Stimulated activated CD4-positive, alpha-beta T cell treated with anti-CD3 and anti-CD28 coated beads, Interleukin-2, amount 100 ng/mL, for 4 hours (primary cell): ENCODE results near the gene HPCAL1.

Experiments
- DNase-seq: peaks from one replicate; pipeline ENCODE4 v3.0.0-alpha.2; 2020; ENCODE audit warnings: low read depth

Gene HPCAL1

GRCh38 chr2:10303694-10304378 is 1.1 kb downstream of the HPCAL1 start:
- DNase-seq: no peak

GRCh38 chr2:10304458-10305253 is 2.0 kb downstream of the HPCAL1 start:
- DNase-seq: no peak

DNA sequence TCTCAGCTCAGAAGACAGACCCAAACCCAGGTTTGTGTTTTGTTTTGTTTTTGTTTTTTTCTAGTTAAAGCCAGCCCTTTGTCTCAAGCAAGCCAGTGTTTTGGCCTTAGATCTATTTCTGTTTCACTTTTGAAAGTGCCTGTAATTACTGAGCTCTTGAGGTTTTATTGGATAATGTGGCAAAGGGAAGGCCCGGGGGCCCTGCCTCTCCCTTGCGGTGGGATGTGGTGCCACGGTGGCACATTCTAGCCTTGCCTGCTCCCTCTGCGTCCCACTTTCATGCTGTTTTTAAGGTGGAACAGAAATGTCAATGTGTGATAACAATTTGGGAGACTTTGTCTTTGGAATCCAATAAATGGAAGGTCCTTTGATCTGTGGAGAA is 2.5 kb downstream of the HPCAL1 start:
- no peak for DNase-seq

DNA sequence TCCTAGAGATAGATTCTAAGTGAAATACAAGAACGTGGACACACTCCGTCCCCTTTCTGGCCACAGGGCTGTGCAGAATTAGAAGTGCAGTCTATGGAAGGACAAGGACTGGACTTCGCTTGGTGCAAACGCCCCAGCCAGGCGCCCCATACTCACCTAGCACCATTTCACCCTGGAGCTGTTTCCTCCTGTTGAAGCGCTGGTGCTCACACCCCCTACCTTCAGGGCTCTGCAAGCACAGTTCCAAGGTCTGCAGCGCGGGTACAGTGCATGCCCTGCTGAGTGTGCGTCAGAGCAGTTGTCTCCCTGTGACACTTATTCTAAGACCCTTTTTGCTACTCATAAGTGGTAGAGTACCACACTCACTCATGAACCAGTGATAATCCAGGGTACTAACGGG is 3.0 kb downstream of the HPCAL1 start:
- DNase-seq: no peak

DNA sequence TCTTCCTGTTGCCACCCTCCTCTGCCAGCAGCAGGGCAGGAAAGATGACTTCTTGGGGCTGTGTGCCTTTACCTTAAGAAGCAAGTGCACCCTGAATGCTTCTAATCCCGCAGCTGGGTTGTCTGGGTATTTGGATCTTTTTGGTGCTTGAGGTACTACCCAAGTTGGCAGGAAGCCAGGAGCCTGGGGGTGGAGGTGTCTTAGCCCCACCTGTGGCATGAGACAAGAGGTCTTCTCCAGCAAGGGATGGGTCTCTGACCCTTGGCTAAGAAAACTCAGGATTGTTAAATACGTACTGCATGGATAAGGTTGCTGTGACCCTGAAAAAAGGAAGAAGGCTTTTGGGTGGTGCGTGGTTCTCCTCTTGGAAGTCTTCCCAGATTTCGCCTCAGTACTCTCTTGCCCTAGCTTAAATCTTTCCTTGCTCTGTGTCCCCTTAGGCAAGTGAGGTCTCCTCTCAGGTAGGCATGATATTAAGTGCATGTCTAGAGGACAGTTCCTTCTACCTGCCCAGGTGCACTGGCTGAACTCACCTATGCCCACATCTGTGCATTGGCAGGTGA is 4.3 kb downstream of the HPCAL1 start:
- no peak for DNase-seq

GRCh38 chr2:10307561-10308156 is 5.0 kb downstream of the HPCAL1 start:
- no peak for DNase-seq

DNA sequence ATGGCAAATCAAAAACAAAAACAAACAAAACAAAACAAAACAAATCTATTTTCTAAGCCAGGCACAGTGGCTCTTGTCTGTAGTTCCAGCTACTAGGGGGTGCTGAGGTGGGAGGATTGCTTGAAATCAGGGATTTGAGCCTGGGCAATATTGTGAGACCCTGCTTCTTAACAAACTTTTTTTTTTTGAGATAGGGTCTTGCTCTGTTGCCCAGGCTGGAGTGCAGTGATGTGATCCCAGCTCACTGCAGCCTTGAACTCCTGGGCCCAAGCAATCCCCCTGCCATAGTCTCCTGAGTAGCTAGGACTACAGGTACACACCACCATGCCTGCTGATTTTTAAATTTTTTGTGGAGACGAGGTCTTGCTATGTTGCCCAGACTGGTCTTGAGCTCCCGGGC is 6.2 kb downstream of the HPCAL1 start:
- DNase-seq: no peak

GRCh38 chr2:10309286-10309685 is 6.6 kb downstream of the HPCAL1 start:
- no peak for DNase-seq

DNA sequence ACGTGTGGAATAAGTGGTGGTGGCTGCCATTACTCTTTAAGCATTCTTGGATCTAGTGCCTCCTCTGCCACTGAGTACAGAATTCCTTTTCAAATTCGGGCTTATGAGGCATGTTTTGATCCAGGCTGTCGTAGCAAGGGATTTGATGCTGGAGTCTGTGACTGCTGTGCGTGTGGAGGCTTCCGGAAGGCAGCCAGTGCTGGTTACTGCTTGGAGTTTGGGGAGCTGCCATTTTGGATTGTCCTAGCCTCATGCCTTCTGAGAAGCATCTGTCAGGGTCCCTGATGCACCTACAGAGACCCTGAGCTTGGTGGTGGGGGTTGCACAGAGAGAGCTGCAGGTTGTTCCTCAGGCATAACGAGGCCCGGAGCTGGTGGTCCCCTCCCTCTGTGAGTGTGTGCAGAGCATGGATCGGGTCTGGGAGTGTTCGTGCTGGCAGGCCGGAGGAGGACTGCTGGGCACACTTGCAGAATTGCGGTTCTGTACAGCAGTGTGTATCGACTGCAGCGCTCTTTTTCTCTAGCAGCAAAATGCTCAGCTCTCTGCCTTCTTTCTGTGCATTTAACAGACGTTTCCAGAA is 7.7 kb downstream of the HPCAL1 start:
- DNase-seq: no peak

- DNase-seq: no peak
These were observed 9.0 kb downstream of the HPCAL1 start for GRCh38 chr2:10311736-10312135.

DNA sequence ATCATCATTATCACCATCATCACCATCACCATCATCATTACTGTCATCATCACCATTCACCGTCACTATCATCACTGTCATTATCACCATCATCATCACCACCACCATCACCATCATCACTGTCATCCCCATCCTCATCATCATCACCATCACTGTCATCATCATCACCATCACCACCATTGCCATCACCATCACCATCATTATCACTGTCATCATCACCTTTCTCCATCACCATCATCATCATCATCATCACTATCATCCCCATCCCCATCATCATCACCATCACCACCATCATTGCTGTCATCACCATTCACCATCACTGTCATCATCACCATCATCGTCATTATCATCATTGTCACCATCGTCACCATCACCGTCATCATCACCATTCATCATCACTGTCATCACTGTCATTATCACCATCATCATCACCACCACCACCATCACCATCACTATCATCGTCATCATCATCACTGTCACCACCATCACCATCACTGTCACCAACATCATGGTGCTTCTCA is 9.8 kb downstream of the HPCAL1 start:
- DNase-seq: no peak

DNA sequence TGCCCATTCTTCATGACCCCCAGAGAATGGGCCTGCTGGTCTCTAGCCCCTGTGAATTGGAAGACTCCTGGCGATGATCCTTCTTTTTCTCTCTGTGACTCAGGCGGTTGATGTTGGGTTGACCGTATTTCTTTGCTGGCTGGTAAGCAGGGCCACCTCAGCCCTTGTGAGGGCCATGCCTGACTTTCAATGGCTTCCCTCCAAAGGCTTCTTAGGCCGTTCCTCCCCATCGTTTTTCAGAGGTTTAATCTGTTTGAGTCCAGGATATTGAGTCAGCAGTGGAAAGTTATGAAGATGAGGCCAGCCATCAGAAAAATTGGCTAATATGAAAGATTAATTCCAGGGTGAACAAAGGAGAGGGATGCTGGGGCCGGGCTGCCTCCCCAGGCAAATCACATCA is 13.6 kb downstream of the HPCAL1 start:
- no peak for DNase-seq

DNA sequence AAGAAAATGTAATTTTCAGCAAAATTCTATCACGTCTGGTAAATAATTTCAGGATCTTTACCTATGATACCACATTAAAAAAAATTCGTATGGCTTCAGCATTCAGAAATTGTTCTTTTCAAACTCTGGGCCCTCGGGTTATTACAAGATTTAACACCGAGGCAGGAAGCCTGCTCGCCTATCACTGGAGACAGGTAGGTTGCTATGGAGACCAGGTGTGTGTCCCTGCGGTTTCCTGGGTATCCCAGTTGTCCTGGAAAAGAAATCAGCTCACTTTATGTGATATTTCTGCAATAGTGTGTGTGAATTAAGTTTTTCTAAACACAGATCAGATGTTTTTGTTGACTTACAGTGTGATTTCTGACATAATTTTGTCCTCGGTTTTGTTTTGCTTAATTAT is 14.2 kb downstream of the HPCAL1 start:
- DNase-seq: no peak

DNA sequence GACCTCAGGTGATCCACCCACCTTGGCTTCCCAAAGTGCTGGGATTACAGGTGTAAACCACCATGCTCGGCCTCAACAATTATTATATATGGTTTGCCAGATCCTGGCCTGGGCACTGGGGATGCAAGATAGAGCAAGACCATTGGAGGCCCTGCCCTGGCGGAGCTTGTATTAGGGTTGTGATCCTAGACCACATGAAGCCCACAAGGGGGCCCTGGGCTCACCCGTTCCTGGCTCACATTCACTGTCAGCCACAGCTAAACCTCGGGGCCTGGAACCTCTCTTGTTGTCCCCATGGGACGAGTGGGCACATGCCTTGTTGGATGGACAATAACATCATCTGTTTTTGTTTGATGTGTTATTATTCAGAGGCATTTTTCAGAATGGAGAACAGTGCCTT is 14.9 kb downstream of the HPCAL1 start:
- no peak for DNase-seq

- no peak for DNase-seq
These were observed 15.6 kb downstream of the HPCAL1 start for GRCh38 chr2:10318345-10318744.

- DNase-seq: no peak
These were observed 17.3 kb downstream of the HPCAL1 start for GRCh38 chr2:10319892-10320574.

- no peak for DNase-seq
These were observed 17.8 kb downstream of the HPCAL1 start for GRCh38 chr2:10320575-10320931.

- DNase-seq: no peak
These were observed 18.2 kb downstream of the HPCAL1 start for GRCh38 chr2:10320933-10321332.

- no peak for DNase-seq
These were observed 18.9 kb downstream of the HPCAL1 start for GRCh38 chr2:10321622-10322021.

- no peak for DNase-seq
These were observed 19.8 kb downstream of the HPCAL1 start for GRCh38 chr2:10322481-10322880.

DNA sequence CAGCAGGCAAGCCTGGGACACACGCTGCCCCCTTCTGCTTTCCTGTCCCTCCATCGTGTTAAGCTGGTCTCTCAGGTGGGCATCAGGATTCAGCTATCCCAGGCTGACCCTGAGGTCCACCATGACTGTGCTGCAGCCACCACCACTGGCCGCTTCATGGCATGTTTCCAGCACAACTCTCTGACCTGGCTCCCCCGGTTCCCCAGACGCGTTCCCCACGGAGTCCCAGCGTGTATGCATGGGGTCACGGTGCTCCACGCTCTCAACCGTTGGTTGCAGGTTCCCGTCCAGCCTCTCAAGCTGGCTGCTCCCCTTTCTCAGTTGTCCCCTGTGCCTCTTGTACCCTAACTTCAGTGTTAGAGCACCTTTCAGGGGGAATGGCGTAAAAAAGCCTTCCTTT is 20.3 kb downstream of the HPCAL1 start:
- no peak for DNase-seq

- no peak for DNase-seq
These were observed 20.8 kb downstream of the HPCAL1 start for GRCh38 chr2:10323535-10323934.
